Neural progenitor cell (in vitro differentiated cells): ENCODE measurements around the gene HMGCR. TPM values are rescaled to one million over a fixed set of nuclear protein-coding genes. Genes with fewer than 3 reads are reported as not detected.

ENCODE experiments used
- DNase-seq: peaks from one replicate; pipeline ENCODE4 v3.0.0-alpha.2; 2016; ENCODE audit warnings: low spot score
- H2AFZ ChIP-seq: fragments of 200-600 bp; sonication (generic); replicated peaks from 2 replicates; pipeline ENCODE4 v1.6.1; 2016; ENCODE audit warnings: antibody characterized with exemption
- H3F3A ChIP-seq: fragments of 200-600 bp; sonication (generic); 2 replicates; pipeline ENCODE4 v1.6.1; 2016; ENCODE audit warnings: antibody characterized with exemption, low read depth
- H3K27ac ChIP-seq: fragments of 200-600 bp; sonication (generic); 2 replicates; pipeline ENCODE4 v1.5.1; 2016; ENCODE audit warnings: mild to moderate bottlenecking
- H3K27me3 ChIP-seq: fragments of 200-600 bp; sonication (generic); 2 replicates; pipeline ENCODE4 v1.6.1; 2016; ENCODE audit warnings: mild to moderate bottlenecking, moderate library complexity
- H3K36me3 ChIP-seq: fragments of 200-600 bp; sonication (generic); 2 replicates; pipeline ENCODE4 v1.5.1; 2016
- H3K4me1 ChIP-seq: fragments of 200-600 bp; sonication (generic); 2 replicates; pipeline ENCODE4 v1.6.1; 2016; ENCODE audit warnings: mixed run types
- H3K4me2 ChIP-seq: fragments of 200-600 bp; sonication (generic); 2 replicates; pipeline ENCODE4 v1.6.1; 2016
- H3K4me3 ChIP-seq: fragments of 200-600 bp; sonication (generic); 2 replicates; pipeline ENCODE4 v1.5.1; 2016
- H3K79me2 ChIP-seq: fragments of 200-600 bp; sonication (generic); 2 replicates; pipeline ENCODE4 v1.6.1; 2016; ENCODE audit warnings: low read depth
- H3K9ac ChIP-seq: fragments of 200-600 bp; sonication (generic); 2 replicates; pipeline ENCODE4 v1.6.1; 2016
- H3K9me3 ChIP-seq: fragments of 200-600 bp; sonication (generic); 2 replicates; pipeline ENCODE4 v1.5.1; 2016; ENCODE audit warnings: low read depth
- H4K20me1 ChIP-seq: fragments of 200-600 bp; sonication (generic); 2 replicates; pipeline ENCODE4 v1.6.1; 2016; ENCODE audit warnings: low read depth
- H3K27ac Mint-ChIP-seq: 3 replicates; pipeline ENCODE4 v1.8.0; 2021; ENCODE audit warnings: mixed read lengths
- H3K27me3 Mint-ChIP-seq: 2 replicates; pipeline ENCODE4 v1.8.0; 2022; ENCODE audit warnings: low read depth, mild to moderate bottlenecking, inconsistent platforms, moderate library complexity, mixed read lengths; ENCODE audit not compliant: insufficient read depth
- H3K36me3 Mint-ChIP-seq: 3 replicates; pipeline ENCODE4 v1.8.0; 2021; ENCODE audit warnings: mixed read lengths
- H3K4me1 Mint-ChIP-seq: 3 replicates; pipeline ENCODE4 v1.8.0; 2021; ENCODE audit warnings: mixed read lengths
- H3K4me3 Mint-ChIP-seq: 3 replicates; pipeline ENCODE4 v1.8.0; 2021; ENCODE audit warnings: mild to moderate bottlenecking, moderate library complexity, mixed read lengths
- H3K9me3 Mint-ChIP-seq: 3 replicates; pipeline ENCODE4 v1.8.0; 2020; ENCODE audit warnings: mixed read lengths
- EZH2 ChIP-seq: fragments of 200-600 bp; sonication (generic); IDR thresholded peaks from 2 replicates; pipeline ENCODE4 v1.6.1; 2017; ENCODE audit warnings: antibody characterized with exemption, mild to moderate bottlenecking, moderate library complexity
- EZH2phosphoT487 ChIP-seq: fragments of 200-600 bp; sonication (generic); IDR thresholded peaks from 2 replicates; pipeline ENCODE4 v1.6.1; 2017; ENCODE audit warnings: antibody characterized with exemption
- total RNA-seq: library from RNA; depleted of rRNA; stranded (reverse); fragments of >200 nt; gene quantifications from 2 replicates; pipeline ENCODE4 v1.2.3, GENCODE V29; 2015; ENCODE audit warnings: low replicate concordance
- TF ChIP-seq, protein P1 (sequence below): fragments of 200-600 bp; sonication (generic); IDR thresholded peaks from 2 replicates; pipeline ENCODE4 v1.5.1; 2017; ENCODE audit warnings: antibody characterized with exemption, mild to moderate bottlenecking

Gene HMGCR
- total RNA-seq, 1 donor from 2014 or later, result 227 TPM

DNA sequence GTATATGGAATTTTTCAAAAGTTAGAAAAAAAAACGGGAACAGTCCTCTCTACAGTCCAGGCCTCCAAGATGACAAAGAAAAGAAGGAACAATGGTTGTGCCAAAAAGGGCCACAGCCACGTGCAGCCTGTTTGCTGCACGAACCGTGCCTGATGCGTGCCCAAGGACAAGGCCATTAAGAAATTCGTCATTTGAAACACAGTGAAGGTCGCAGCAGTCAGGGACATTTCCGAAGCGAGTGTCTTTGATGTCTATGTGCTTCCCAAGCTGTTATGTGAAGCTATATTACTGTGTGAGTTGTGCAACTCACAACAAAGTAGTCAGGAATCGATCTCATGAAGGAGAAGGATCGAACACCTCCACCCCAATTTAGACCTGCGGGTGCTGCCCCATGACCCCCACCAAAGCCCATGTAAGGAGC lies 37.4 kb downstream of the HMGCR start:
- TF ChIP-seq EZH2 (no peak), EZH2phosphoT487 (no peak)
- TF ChIP-seq, protein P1, sequence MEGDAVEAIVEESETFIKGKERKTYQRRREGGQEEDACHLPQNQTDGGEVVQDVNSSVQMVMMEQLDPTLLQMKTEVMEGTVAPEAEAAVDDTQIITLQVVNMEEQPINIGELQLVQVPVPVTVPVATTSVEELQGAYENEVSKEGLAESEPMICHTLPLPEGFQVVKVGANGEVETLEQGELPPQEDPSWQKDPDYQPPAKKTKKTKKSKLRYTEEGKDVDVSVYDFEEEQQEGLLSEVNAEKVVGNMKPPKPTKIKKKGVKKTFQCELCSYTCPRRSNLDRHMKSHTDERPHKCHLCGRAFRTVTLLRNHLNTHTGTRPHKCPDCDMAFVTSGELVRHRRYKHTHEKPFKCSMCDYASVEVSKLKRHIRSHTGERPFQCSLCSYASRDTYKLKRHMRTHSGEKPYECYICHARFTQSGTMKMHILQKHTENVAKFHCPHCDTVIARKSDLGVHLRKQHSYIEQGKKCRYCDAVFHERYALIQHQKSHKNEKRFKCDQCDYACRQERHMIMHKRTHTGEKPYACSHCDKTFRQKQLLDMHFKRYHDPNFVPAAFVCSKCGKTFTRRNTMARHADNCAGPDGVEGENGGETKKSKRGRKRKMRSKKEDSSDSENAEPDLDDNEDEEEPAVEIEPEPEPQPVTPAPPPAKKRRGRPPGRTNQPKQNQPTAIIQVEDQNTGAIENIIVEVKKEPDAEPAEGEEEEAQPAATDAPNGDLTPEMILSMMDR, result no peak
- H3K79me2 ChIP-seq, result no peaks in the 10 kb centered on the region
- no peaks in the 10 kb centered on the region for H3K27me3 ChIP-seq
- no peaks in the 10 kb centered on the region for H3K4me1 Mint-ChIP-seq
- DNase-seq, result no peak
- H3K27ac ChIP-seq, result no peak overlapping the region
- no peaks in the 10 kb centered on the region for H3F3A ChIP-seq
- no peak overlapping the region for H3K9ac ChIP-seq
- H3K4me2 ChIP-seq, result no peak overlapping the region
- no peak overlapping the region for H3K27ac Mint-ChIP-seq
- H3K9me3 ChIP-seq, result no peaks in the 10 kb centered on the region
- peaks cover 9% of the 10 kb centered on the region for H3K36me3 Mint-ChIP-seq
- H3K36me3 ChIP-seq, result peaks cover 4% of the 10 kb centered on the region
- H3K9me3 Mint-ChIP-seq, result no peaks in the 10 kb centered on the region
- H2AFZ ChIP-seq, result no peak overlapping the region
- H3K4me1 ChIP-seq, result no peaks in the 10 kb centered on the region
- no peak overlapping the region for H3K4me3 ChIP-seq
- no peaks in the 10 kb centered on the region for H4K20me1 ChIP-seq
- H3K4me3 Mint-ChIP-seq, result no peak overlapping the region
- H3K27me3 Mint-ChIP-seq, result peaks cover 2% of the 10 kb centered on the region

DNA sequence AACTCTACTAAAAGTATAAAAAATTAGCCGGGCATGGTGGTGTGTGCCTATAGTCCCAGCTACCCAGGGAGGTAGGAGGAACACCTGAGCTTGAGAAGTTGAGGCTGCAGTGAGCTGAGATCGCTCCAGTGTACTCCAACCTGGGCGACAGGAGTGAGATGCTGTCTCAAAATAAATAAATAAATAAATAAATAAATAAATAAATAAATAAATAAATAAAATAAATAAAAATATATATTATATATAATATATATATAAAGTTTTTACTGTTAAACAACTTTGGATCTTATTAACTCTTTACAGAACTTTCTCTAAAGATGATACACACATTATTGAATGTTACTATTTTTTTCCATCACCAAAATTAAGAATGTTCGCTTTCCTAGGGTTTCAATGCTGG lies 38.4 kb downstream of the HMGCR start:
- no peak for DNase-seq
- Mint-ChIP-seq H3K27ac (no peak overlapping the region), H3K27me3 (peaks cover 2% of the 10 kb centered on the region), H3K4me3 (no peak overlapping the region), H3K36me3 (peaks cover 14% of the 10 kb centered on the region), H3K9me3 (no peaks in the 10 kb centered on the region), H3K4me1 (no peaks in the 10 kb centered on the region)
- H2AFZ ChIP-seq, result no peak overlapping the region
- H3K27me3 ChIP-seq, result no peaks in the 10 kb centered on the region
- no peak overlapping the region for H3K4me2 ChIP-seq
- no peaks in the 10 kb centered on the region for H3K9me3 ChIP-seq
- H3K27ac ChIP-seq, result no peak overlapping the region
- H3F3A ChIP-seq, result no peaks in the 10 kb centered on the region
- TF ChIP-seq EZH2 (no peak), EZH2phosphoT487 (no peak)
- TF ChIP-seq, protein P1, result no peak
- H3K36me3 ChIP-seq, result peaks cover 4% of the 10 kb centered on the region
- H3K4me3 ChIP-seq, result no peak overlapping the region
- no peak overlapping the region for H3K9ac ChIP-seq
- H3K4me1 ChIP-seq, result no peaks in the 10 kb centered on the region
- no peaks in the 10 kb centered on the region for H4K20me1 ChIP-seq
- no peaks in the 10 kb centered on the region for H3K79me2 ChIP-seq

DNA sequence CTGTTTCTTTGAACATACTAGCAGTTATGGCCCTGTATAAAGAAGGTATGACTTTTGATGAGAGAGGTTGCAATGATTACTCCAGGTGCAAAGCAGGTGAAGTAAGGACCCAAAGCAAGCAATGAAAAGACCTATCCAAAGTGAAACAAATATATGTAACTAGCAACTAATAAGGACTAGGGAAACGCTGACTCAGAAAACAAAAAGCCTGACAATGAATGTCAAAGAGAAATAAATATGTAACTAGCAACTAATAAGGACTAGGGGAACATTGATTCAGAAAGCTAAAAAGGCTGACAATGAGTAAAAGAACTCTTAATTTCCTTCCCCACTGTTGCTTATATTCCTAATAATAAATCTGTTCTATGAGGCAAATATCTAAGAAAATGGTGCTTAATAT lies 43.1 kb downstream of the HMGCR start:
- Histone ChIP-seq H3K4me3 (no peak overlapping the region), H2AFZ (no peak overlapping the region), H3K9ac (no peak overlapping the region), H3K79me2 (no peaks in the 10 kb centered on the region), H3K9me3 (no peaks in the 10 kb centered on the region), H4K20me1 (no peaks in the 10 kb centered on the region), H3K27me3 (no peaks in the 10 kb centered on the region), H3K27ac (no peak overlapping the region), H3K4me1 (no peaks in the 10 kb centered on the region), H3K4me2 (no peak overlapping the region), H3F3A (no peaks in the 10 kb centered on the region), H3K36me3 (peaks cover 5% of the 10 kb centered on the region)
- peaks cover 9% of the 10 kb centered on the region for H3K36me3 Mint-ChIP-seq
- H3K4me3 Mint-ChIP-seq, result no peak overlapping the region
- H3K4me1 Mint-ChIP-seq, result no peaks in the 10 kb centered on the region
- no peak for DNase-seq
- TF ChIP-seq, protein P1, result no peak
- no peak for TF ChIP-seq EZH2phosphoT487
- no peak for TF ChIP-seq EZH2
- no peak overlapping the region for H3K27ac Mint-ChIP-seq
- H3K9me3 Mint-ChIP-seq, result no peaks in the 10 kb centered on the region
- H3K27me3 Mint-ChIP-seq, result no peaks in the 10 kb centered on the region
